Testis (tissue), 2 donors: Measurements from ENCODE around the gene C1orf21.

Source experiments
- POLR2A ChIP-seq: fragments of 450-650 bp; IDR thresholded peaks from one replicate; pipeline ENCODE4 v1.6.1; 2017; ENCODE audit warnings: antibody characterized with exemption, mild to moderate bottlenecking, moderate library complexity
- TF ChIP-seq, protein P1 (sequence below), 3 experiments: fragments of 450-650 bp in 2 of 3; fragments of 200-600 bp in 1 of 3; sonication (generic) in 1 of 3; IDR thresholded peaks; one replicate each; pipeline ENCODE4 v1.5.1; 2016 to 2019; ENCODE audit warnings: antibody characterized with exemption in 3 of 3, mild to moderate bottlenecking in 2 of 3, moderate library complexity in 1 of 3

DNA sequence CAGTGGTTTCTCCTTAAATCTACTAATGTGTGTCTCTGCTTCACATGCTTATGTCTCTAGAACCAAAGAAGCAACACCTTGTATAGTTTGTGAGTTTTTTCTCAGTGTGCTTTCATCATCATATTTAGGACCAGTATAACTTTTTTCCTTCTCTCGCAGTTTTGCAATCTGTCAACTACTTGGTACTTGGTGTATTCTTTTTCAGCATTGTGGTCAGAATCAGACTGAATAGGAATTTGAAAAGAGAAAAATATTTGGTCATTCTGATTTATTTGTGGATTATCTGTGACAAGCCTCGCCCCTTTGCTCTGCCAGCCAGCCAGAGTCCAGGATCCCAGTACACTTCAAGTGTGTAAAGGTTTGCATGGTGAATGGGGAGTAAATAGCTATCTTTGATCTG lies 122.3 kb downstream of the C1orf21 start:
- TF ChIP-seq POLR2A: no peak
- TF ChIP-seq, protein P1, sequence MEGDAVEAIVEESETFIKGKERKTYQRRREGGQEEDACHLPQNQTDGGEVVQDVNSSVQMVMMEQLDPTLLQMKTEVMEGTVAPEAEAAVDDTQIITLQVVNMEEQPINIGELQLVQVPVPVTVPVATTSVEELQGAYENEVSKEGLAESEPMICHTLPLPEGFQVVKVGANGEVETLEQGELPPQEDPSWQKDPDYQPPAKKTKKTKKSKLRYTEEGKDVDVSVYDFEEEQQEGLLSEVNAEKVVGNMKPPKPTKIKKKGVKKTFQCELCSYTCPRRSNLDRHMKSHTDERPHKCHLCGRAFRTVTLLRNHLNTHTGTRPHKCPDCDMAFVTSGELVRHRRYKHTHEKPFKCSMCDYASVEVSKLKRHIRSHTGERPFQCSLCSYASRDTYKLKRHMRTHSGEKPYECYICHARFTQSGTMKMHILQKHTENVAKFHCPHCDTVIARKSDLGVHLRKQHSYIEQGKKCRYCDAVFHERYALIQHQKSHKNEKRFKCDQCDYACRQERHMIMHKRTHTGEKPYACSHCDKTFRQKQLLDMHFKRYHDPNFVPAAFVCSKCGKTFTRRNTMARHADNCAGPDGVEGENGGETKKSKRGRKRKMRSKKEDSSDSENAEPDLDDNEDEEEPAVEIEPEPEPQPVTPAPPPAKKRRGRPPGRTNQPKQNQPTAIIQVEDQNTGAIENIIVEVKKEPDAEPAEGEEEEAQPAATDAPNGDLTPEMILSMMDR (IDR thresholded peaks at IDR 0.05): no peak
